ENCODE measurements around the gene CAPN7. TPM values are rescaled to one million over a fixed set of nuclear protein-coding genes. Genes with fewer than 3 reads are reported as not detected.
"Not testable (repeated sequence)": the region's sequence is repeated elsewhere in the genome, so short reads cannot be mapped to it uniquely, and the experiment has no call there.

CAPN7 gene
- total RNA-seq, 4 donors from 2014 or later = 41.8 to 49.5 (median 43.9) TPM

- DNase-seq (ENCODE audit: low spot score) (no peak), ATAC-seq (ENCODE audit: low FRiP score) (no peak)
- no peak for TF ChIP-seq CTCF (IDR thresholded peaks at IDR 0.05)
Observed at GRCh38 chr3:15181511-15181910, 24.5 kb upstream of the CAPN7 start.

- DNase-seq (ENCODE audit: low spot score) (no peak), ATAC-seq (ENCODE audit: low FRiP score) (no peak)
- TF ChIP-seq CTCF (IDR thresholded peaks at IDR 0.05) = no peak
Observed at GRCh38 chr3:15181963-15182362, 24.1 kb upstream of the CAPN7 start.

GRCh38 chr3:15183011-15183410, 23.0 kb upstream of the CAPN7 start:
- no peak for TF ChIP-seq CTCF (IDR thresholded peaks at IDR 0.05)
- no peak for ATAC-seq (ENCODE audit: low FRiP score)
- DNase-seq (ENCODE audit: low spot score) = no peak

GRCh38 chr3:15185404-15185803, 20.6 kb upstream of the CAPN7 start:
- DNase-seq (ENCODE audit: low spot score) (no peak), ATAC-seq (ENCODE audit: low FRiP score) (no peak)
- TF ChIP-seq CTCF (IDR thresholded peaks at IDR 0.05) = no peak

GRCh38 chr3:15186101-15186476, 20.0 kb upstream of the CAPN7 start:
- no peak for DNase-seq (ENCODE audit: low spot score)
- no peak for ATAC-seq (ENCODE audit: low FRiP score)
- TF ChIP-seq CTCF (IDR thresholded peaks at IDR 0.05) = no peak

GRCh38 chr3:15186477-15187164, 19.4 kb upstream of the CAPN7 start:
- ATAC-seq (ENCODE audit: low FRiP score); DNase-seq (ENCODE audit: low spot score): not testable (repeated sequence)

GRCh38 chr3:15197340-15198029, 8.6 kb upstream of the CAPN7 start:
- no peak for TF ChIP-seq CTCF (IDR thresholded peaks at IDR 0.05)
- ATAC-seq (ENCODE audit: low FRiP score) (no peak), DNase-seq (ENCODE audit: low spot score) (no peak)

Measured in omental fat pad (tissue), 4 donors.